ENCODE data around the gene PLS1.

Gene PLS1

DNA sequence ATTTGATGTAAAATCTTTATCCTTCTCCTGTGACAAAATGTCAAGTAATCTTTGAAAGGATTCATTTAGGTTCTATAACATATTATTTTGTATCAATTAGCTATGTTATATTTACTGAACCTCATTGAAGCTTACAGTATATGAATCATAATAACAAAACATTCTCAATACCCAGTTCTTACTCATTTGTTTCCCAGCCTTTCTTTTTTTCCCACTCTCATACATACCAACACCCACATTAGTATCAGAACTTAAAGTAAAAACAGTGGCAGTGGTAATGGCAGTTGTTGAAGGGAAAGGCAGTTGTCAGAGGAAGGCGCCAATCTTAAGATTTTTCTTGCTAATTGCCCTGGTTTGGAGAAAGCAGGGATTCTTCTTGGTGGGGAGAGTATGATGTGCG, 94.4 kb downstream of the PLS1 start:
- no peak for DNase-seq (ENCODE audit: low read depth)
- H3K4me3 ChIP-seq (ENCODE audit: low read depth, low read length): no peak overlapping the region
- TF ChIP-seq, protein P1, sequence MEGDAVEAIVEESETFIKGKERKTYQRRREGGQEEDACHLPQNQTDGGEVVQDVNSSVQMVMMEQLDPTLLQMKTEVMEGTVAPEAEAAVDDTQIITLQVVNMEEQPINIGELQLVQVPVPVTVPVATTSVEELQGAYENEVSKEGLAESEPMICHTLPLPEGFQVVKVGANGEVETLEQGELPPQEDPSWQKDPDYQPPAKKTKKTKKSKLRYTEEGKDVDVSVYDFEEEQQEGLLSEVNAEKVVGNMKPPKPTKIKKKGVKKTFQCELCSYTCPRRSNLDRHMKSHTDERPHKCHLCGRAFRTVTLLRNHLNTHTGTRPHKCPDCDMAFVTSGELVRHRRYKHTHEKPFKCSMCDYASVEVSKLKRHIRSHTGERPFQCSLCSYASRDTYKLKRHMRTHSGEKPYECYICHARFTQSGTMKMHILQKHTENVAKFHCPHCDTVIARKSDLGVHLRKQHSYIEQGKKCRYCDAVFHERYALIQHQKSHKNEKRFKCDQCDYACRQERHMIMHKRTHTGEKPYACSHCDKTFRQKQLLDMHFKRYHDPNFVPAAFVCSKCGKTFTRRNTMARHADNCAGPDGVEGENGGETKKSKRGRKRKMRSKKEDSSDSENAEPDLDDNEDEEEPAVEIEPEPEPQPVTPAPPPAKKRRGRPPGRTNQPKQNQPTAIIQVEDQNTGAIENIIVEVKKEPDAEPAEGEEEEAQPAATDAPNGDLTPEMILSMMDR (IDR thresholded peaks at IDR 0.05; ENCODE audit: insufficient read depth, low read depth, low read length, missing control alignments): no peak

DNA sequence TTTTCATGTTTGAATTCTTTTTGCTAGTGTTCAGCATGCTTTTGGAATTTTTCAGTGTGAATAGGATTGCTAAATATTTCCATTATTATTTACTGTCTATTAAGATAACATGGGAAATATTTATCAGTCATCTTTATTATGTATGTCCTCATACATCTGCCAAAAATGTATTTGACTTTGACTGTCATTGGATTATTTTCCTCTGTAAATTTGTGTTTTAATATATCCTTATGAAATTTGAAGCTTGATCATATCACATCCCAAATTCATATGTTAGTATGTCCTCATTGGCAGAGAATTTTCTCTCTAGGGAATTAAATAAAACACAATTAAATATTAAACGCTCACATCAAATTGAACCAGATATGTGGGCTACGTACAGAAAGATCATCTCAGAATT, 95.3 kb downstream of the PLS1 start:
- DNase-seq (ENCODE audit: low read depth): no peak
- TF ChIP-seq, protein P1 (IDR thresholded peaks at IDR 0.05; ENCODE audit: insufficient read depth, low read depth, low read length, missing control alignments): no peak

DNA sequence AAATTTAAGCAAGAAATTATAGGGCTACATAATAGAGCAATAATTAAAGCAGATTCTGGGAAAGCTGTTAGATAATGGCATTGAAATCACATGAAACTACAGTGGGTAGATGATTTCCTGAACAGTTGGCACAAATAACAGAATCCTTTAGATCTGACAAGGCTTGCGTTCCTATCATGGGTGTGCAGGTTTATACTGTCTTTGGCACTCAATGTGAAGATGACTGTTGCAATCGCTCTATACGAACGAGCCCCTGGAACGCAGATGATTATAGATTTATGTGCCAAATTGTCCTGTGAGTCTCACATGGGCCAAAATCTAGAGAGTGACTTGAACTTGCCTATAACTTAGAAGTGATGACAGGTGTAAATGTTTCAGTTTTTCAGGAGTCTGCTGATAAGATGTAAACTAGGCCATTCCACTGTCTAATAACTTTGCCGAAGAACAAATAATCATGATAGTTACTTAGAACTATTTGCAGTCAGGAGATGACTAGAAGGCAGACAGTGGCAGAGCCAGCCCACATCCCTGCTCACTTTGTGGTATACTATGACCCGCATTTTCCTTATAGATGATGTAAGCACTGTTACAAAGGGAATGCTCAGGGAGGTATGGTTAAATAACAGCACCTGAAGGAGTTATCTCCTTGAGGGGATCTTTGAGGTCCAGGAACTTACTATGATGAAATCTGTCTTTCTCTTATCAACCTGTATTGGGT, 97.1 kb downstream of the PLS1 start:
- TF ChIP-seq, protein P1 (IDR thresholded peaks at IDR 0.05; ENCODE audit: insufficient read depth, low read depth, low read length, missing control alignments): no peak
- no peak overlapping the region for H3K4me3 ChIP-seq (ENCODE audit: low read depth, low read length)
- DNase-seq (ENCODE audit: low read depth): no peak

More for the DNA sequence above, 95.3 kb downstream of the PLS1 start:
- no peak overlapping the region for H3K4me3 ChIP-seq (ENCODE audit: low read depth, low read length)

DNA sequence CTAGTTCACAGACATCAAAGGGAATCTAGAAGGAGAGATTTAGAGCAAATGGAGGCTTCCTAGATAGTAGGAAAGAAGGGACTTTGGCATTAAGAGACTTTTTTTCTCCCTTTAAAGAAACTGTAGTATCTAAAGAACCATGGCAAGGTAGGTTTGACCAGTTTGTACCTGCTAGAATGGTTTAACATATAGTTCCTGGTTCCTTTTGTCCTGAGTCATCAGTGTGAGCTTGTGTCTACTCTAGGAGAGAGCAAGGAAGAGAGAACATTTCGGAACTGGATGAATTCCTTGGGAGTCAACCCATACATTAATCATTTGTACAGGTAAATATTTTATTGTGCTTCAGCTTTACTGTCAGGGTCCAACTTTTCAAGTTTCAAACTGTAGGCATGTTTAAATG, 98.0 kb downstream of the PLS1 start:
- no peak for DNase-seq (ENCODE audit: low read depth)
- TF ChIP-seq, protein P1 (IDR thresholded peaks at IDR 0.05; ENCODE audit: insufficient read depth, low read depth, low read length, missing control alignments): no peak
- H3K4me3 ChIP-seq (ENCODE audit: low read depth, low read length): no peak overlapping the region

DNA sequence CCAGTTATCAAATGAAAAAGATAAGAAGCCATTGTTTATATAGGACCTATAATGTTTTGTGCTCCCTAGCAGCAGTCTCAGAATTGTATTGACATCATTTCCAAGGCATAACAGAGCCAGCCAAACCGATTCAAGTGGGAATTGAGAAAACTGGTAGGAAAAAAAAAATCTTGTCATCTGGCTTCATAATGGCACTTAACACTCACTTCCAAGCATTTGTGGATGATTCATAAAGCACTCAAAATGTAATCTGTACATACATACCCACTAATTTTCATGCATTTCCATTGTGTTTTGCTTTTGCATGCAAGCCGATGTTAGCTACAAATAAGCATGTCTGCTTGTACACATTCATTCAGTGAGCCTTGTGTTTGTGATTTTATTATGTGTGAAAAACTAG, 109.0 kb downstream of the PLS1 start:
- no peak overlapping the region for H3K4me3 ChIP-seq (ENCODE audit: low read depth, low read length)
- no peak for DNase-seq (ENCODE audit: low read depth)
- TF ChIP-seq, protein P1 (IDR thresholded peaks at IDR 0.05; ENCODE audit: insufficient read depth, low read depth, low read length, missing control alignments): no peak

DNA sequence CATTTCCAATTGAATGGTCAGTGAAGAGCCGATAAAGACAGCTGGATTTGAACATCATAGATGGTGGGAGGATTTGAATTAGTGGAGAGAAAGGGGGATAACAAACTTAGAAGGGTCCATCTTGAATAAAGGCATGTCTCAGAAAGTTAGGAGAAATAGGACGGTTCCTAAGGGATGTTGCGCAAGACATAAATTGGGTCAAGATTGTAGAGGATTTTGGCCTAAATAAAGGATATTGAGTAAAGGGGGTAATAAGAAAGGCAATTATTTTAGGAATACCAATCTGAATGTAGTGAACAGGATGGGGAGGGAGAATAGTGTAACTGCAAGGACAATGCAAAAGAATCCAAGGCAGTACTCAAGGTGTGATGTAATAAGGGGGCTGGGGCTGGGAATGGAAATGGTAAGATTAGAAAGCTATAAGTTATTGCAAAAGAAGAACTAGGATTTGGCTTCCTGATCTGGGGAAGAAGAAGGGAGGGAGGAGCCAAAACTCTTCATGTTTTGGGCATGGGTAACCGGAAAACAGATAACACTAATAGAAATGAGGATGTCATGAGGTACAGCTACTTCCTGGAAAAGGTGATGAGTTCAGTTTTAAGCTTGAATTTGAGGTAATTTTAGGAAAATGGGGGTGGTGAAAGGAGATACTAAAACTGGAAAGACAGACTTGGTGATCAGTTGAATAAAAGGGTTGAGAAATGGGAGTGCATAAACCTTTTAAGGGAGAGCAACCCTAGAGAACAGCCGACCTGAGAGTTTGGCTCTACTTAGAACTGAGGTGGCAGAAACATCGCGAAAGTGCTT, 110.3 kb downstream of the PLS1 start:
- no peak for DNase-seq (ENCODE audit: low read depth)
- no peak overlapping the region for H3K4me3 ChIP-seq (ENCODE audit: low read depth, low read length)
- TF ChIP-seq, protein P1 (IDR thresholded peaks at IDR 0.05; ENCODE audit: insufficient read depth, low read depth, low read length, missing control alignments): no peak
